WTC11 (cell line): ENCODE data around the gene ABTB2. TPM values are rescaled to one million over a fixed set of nuclear protein-coding genes. Genes with fewer than 3 reads are reported as not detected.

Source experiments
- ATAC-seq: fragments of 200-7000 bp; cut with Tn5 transposase; 2 replicates; pipeline ENCODE4 v1.10.0; 2021; ENCODE audit warnings: mild to moderate bottlenecking, moderate library complexity
- CTCF ChIA-PET: fragments of 300-600 bp; sonication (Branson Sonifier 250); formaldehyde crosslinking; loops from one replicate; lab custom pipeline; 2021; ENCODE audit warnings: antibody characterized with exemption; lab: Charles Lee
- POLR2A ChIA-PET: fragments of 350-600 bp; sonication (Branson Sonifier 250); formaldehyde crosslinking; loops from one replicate; lab custom pipeline; 2021; ENCODE audit warnings: antibody characterized with exemption; lab: Charles Lee
- DNase-seq: peaks from one replicate; pipeline ENCODE4 v3.0.0; 2021; ENCODE audit warnings: low spot score
- H3K27ac Mint-ChIP-seq: 2 replicates; pipeline ENCODE4 v1.8.0; 2021; ENCODE audit warnings: mixed read lengths
- H3K27me3 Mint-ChIP-seq: 2 replicates; pipeline ENCODE4 v1.8.0; 2021; ENCODE audit warnings: low read depth, mild to moderate bottlenecking, moderate library complexity, mixed read lengths
- H3K36me3 Mint-ChIP-seq: 2 replicates; pipeline ENCODE4 v1.8.0; 2021; ENCODE audit warnings: mixed read lengths
- H3K4me1 Mint-ChIP-seq: 2 replicates; pipeline ENCODE4 v1.8.0; 2022; ENCODE audit warnings: mixed read lengths
- H3K4me3 Mint-ChIP-seq: 2 replicates; pipeline ENCODE4 v1.8.0; 2021; ENCODE audit warnings: mild to moderate bottlenecking, moderate library complexity, mixed read lengths
- H3K9me3 Mint-ChIP-seq: 2 replicates; pipeline ENCODE4 v1.8.0; 2021; ENCODE audit warnings: mixed read lengths
- AFF4 ChIP-seq: sonication (generic); formaldehyde crosslinking; IDR thresholded peaks from 2 replicates; pipeline ENCODE4 v1.8.1; 2023; ENCODE audit warnings: mild to moderate bottlenecking, missing genetic modification reagents, borderline replicate concordance
- ARID4B ChIP-seq: sonication (generic); formaldehyde crosslinking; IDR thresholded peaks from 2 replicates; pipeline ENCODE4 v1.8.0; 2023; ENCODE audit warnings: missing genetic modification reagents, mild to moderate bottlenecking, borderline replicate concordance
- ATF3 ChIP-seq: sonication (generic); formaldehyde crosslinking; conservative IDR thresholded peaks from 2 replicates; pipeline ENCODE4 v1.8.1; 2022; ENCODE audit warnings: mild to moderate bottlenecking, missing genetic modification reagents
- ATF6 ChIP-seq: sonication (generic); formaldehyde crosslinking; IDR thresholded peaks from 2 replicates; pipeline ENCODE4 v1.8.1; 2023; ENCODE audit warnings: mild to moderate bottlenecking, missing genetic modification reagents
- ERG ChIP-seq: fragments of 250-450 bp; sonication (Bioruptor Pico); IDR thresholded peaks from 2 replicates; pipeline ENCODE4 v1.8.0; 2021; ENCODE audit warnings: mild to moderate bottlenecking
- PRDM15 ChIP-seq: sonication (generic); formaldehyde crosslinking; IDR thresholded peaks from 2 replicates; pipeline ENCODE4 v1.8.0; 2022; ENCODE audit warnings: missing genetic modification reagents
- STAT6 ChIP-seq: sonication (generic); formaldehyde crosslinking; conservative IDR thresholded peaks from 2 replicates; pipeline ENCODE4 v1.8.1; 2023; ENCODE audit warnings: mild to moderate bottlenecking, low read depth, missing genetic modification reagents, moderate library complexity
- ZNF138 ChIP-seq: sonication (generic); formaldehyde crosslinking; conservative IDR thresholded peaks from 2 replicates; pipeline ENCODE4 v1.8.1; 2022; ENCODE audit warnings: mild to moderate bottlenecking, moderate library complexity, missing genetic modification reagents
- ZNF219 ChIP-seq: sonication (generic); formaldehyde crosslinking; IDR thresholded peaks from 2 replicates; pipeline ENCODE4 v1.8.0; 2023; ENCODE audit warnings: missing genetic modification reagents, mild to moderate bottlenecking, borderline replicate concordance
- ZNF317 ChIP-seq: sonication (generic); formaldehyde crosslinking; IDR thresholded peaks from 2 replicates; pipeline ENCODE4 v1.8.1; 2023; ENCODE audit warnings: low read depth, mild to moderate bottlenecking, moderate library complexity, missing genetic modification reagents, borderline replicate concordance
- ZNF396 ChIP-seq: fragments of 250-450 bp; sonication (Bioruptor Pico); IDR thresholded peaks from 2 replicates; pipeline ENCODE4 v1.8.0; 2021; ENCODE audit warnings: mild to moderate bottlenecking, moderate library complexity, borderline replicate concordance
- total RNA-seq: library from RNA; stranded (reverse); gene quantifications from 3 replicates; pipeline ENCODE4 v1.2.3, GENCODE V29; 2021

The ABTB2 gene
- total RNA-seq, 1 experiment from 2014 or later: 12.8 TPM

- TF ChIP-seq STAT6 (no peak), PRDM15 (CRISPR knock-in tag) (no peak), AFF4 (CRISPR knock-in tag) (no peak), ZNF138 (CRISPR knock-in tag) (no peak), ZNF396 (CRISPR knock-in tag) (no peak), ERG (CRISPR knock-in tag) (no peak), ARID4B (no peak), ZNF317 (CRISPR knock-in tag) (no peak), ZNF219 (CRISPR knock-in tag) (no peak), ATF6 (CRISPR knock-in tag) (no peak), ATF3 (no peak)
- TF ChIP-seq, all 79 proteins: peak for 0
- POLR2A ChIA-PET: no interaction called here
- DNase-seq (no peak), ATAC-seq (no peak)
- Mint-ChIP-seq H3K27ac (no peak overlapping the region), H3K4me3 (no peak overlapping the region), H3K36me3 (peaks cover 7% of the 10 kb centered on the region), H3K9me3 (peaks cover 18% of the 10 kb centered on the region), H3K27me3 (0 out of 2 replicates have a peak, but pooled peaks cover under 1% of the 10 kb centered on the region), H3K4me1 (no peaks in the 10 kb centered on the region)
- CTCF ChIA-PET: no interaction called here
Observed at GRCh38 chr11:34382532-34383276, 24.9 kb upstream of the ABTB2 start.
